ENCODE results near the gene GEMIN7.
"Not testable (repeated sequence)": the region's sequence is repeated elsewhere in the genome, so short reads cannot be mapped to it uniquely, and the experiment has no call there.

GEMIN7 gene

GRCh38 chr19:45104658-45105349 is 25.7 kb downstream of the GEMIN7 start:
- DNase-seq (ENCODE audit: low read depth): no peak

- DNase-seq (ENCODE audit: low read depth): not testable (repeated sequence)
These were observed 27.3 kb downstream of the GEMIN7 start for GRCh38 chr19:45106363-45106762.

GRCh38 chr19:45107621-45108150 is 28.6 kb downstream of the GEMIN7 start:
- no peak for DNase-seq (ENCODE audit: low read depth)

GRCh38 chr19:45110851-45111266 is 31.8 kb downstream of the GEMIN7 start:
- DNase-seq (ENCODE audit: low read depth): no peak

- no peak for DNase-seq (ENCODE audit: low read depth)
These were observed 33.2 kb downstream of the GEMIN7 start for GRCh38 chr19:45112111-45112827.

GRCh38 chr19:45113628-45114027 is 34.6 kb downstream of the GEMIN7 start:
- DNase-seq (ENCODE audit: low read depth): no peak

GRCh38 chr19:45114116-45114515 is 35.1 kb downstream of the GEMIN7 start:
- DNase-seq (ENCODE audit: low read depth): no peak

- peak; percentile 10 for DNase-seq (ENCODE audit: low read depth)
These were observed 37.0 kb downstream of the GEMIN7 start for GRCh38 chr19:45115809-45116615.

GRCh38 chr19:45117167-45117594 is 38.1 kb downstream of the GEMIN7 start:
- DNase-seq (ENCODE audit: low read depth): no peak

- DNase-seq (ENCODE audit: low read depth): no peak
These were observed 38.6 kb downstream of the GEMIN7 start for GRCh38 chr19:45117671-45118070.

- DNase-seq (ENCODE audit: low read depth): no peak
These were observed 39.0 kb downstream of the GEMIN7 start for GRCh38 chr19:45118106-45118505.

GRCh38 chr19:45118591-45119355 is 39.7 kb downstream of the GEMIN7 start:
- not testable (repeated sequence) for DNase-seq (ENCODE audit: low read depth)

- DNase-seq (ENCODE audit: low read depth): no peak
These were observed 40.5 kb downstream of the GEMIN7 start for GRCh38 chr19:45119582-45119981.

GRCh38 chr19:45121827-45122345 is 42.8 kb downstream of the GEMIN7 start:
- no peak for DNase-seq (ENCODE audit: low read depth)

GRCh38 chr19:45122832-45123231 is 43.8 kb downstream of the GEMIN7 start:
- DNase-seq (ENCODE audit: low read depth): no peak

- DNase-seq (ENCODE audit: low read depth): no peak
These were observed 44.4 kb downstream of the GEMIN7 start for GRCh38 chr19:45123440-45123850.

- no peak for DNase-seq (ENCODE audit: low read depth)
These were observed 45.0 kb downstream of the GEMIN7 start for GRCh38 chr19:45124021-45124420.

- DNase-seq (ENCODE audit: low read depth): no peak
These were observed 46.3 kb downstream of the GEMIN7 start for GRCh38 chr19:45125360-45125759.

- peak; percentile 20 for DNase-seq (ENCODE audit: low read depth)
These were observed 47.0 kb downstream of the GEMIN7 start for GRCh38 chr19:45125975-45126493.

- no peak for DNase-seq (ENCODE audit: low read depth)
These were observed 47.6 kb downstream of the GEMIN7 start for GRCh38 chr19:45126654-45127053.

GRCh38 chr19:45128146-45128545 is 49.1 kb downstream of the GEMIN7 start:
- no peak for DNase-seq (ENCODE audit: low read depth)
